OCI-LY7 (cell line): ENCODE data around the gene MTCL1. TPM values are rescaled to one million over a fixed set of nuclear protein-coding genes. Genes with fewer than 3 reads are reported as not detected.

Source experiments
- BruUV-seq: library from RNA; stranded (reverse); fragments of 400-500 nt; replicated peaks from 2 replicates; lab custom pipeline; 2021; lab: Mats Ljungman, UMichigan
- CTCF ChIA-PET: fragments of 300-600 bp; sonication (Branson Sonifier 250); formaldehyde crosslinking; loops from one replicate; lab custom pipeline; 2022; ENCODE audit warnings: antibody characterized with exemption; ENCODE audit not compliant: unreplicated experiment; lab: Charles Lee
- POLR2A ChIA-PET: fragments of 300-600 bp; sonication (Branson Sonifier 250); formaldehyde crosslinking; loops from one replicate; lab custom pipeline; 2022; ENCODE audit warnings: antibody characterized with exemption; lab: Charles Lee
- DNase-seq: peaks from one replicate; pipeline ENCODE4 v3.0.0-alpha.2; 2015; ENCODE audit warnings: low spot score
- H2AFZ ChIP-seq: fragments of 200-600 bp; sonication (generic), shearing (Covaris generic); 2 replicates; pipeline ENCODE4 v1.6.1; 2014; ENCODE audit warnings: mild to moderate bottlenecking, antibody characterized with exemption, low read length, moderate library complexity
- H3K27ac ChIP-seq: fragments of 200-600 bp; sonication (generic); 2 replicates; pipeline ENCODE4 v1.5.1; 2014; ENCODE audit warnings: mixed run types, low read depth, mild to moderate bottlenecking, moderate library complexity, low read length, inconsistent platforms; ENCODE audit not compliant: poor library complexity, severe bottlenecking
- H3K36me3 ChIP-seq: fragments of 200-600 bp; sonication (generic); 2 replicates; pipeline ENCODE4 v1.6.1; 2014; ENCODE audit warnings: mild to moderate bottlenecking, antibody characterized with exemption, low read length, moderate library complexity, mixed read lengths; ENCODE audit not compliant: insufficient read depth
- H3K4me1 ChIP-seq: fragments of 200-600 bp; sonication (generic); 2 replicates; pipeline ENCODE4 v1.5.1; 2014; ENCODE audit warnings: mild to moderate bottlenecking, low read length; ENCODE audit not compliant: insufficient read depth, poor library complexity, severe bottlenecking
- H3K4me2 ChIP-seq: fragments of 200-600 bp; sonication (generic); 2 replicates; pipeline ENCODE4 v1.6.1; 2014; ENCODE audit warnings: mild to moderate bottlenecking, low read length
- H3K4me3 ChIP-seq: fragments of 200-600 bp; sonication (generic); 2 replicates; pipeline ENCODE4 v1.5.1; 2014; ENCODE audit warnings: mild to moderate bottlenecking, low read depth, low read length; ENCODE audit not compliant: poor library complexity, severe bottlenecking
- H3K79me2 ChIP-seq: fragments of 200-600 bp; sonication (generic); 2 replicates; pipeline ENCODE4 v1.6.1; 2016; ENCODE audit warnings: low read depth, mild to moderate bottlenecking, low read length, moderate library complexity, mixed read lengths; ENCODE audit not compliant: insufficient read depth
- H3K9me2 ChIP-seq: fragments of 200-600 bp; sonication (generic); 2 replicates; pipeline ENCODE4 v1.6.1; 2016; ENCODE audit warnings: mild to moderate bottlenecking, low read length, mixed read lengths; ENCODE audit not compliant: insufficient read depth
- H3K9me3 ChIP-seq: fragments of 200-600 bp; sonication (generic); 2 replicates; pipeline ENCODE4 v1.6.1; 2014; ENCODE audit warnings: mild to moderate bottlenecking, mixed run types, low read length, mixed read lengths
- H4K20me1 ChIP-seq: fragments of 200-600 bp; sonication (generic); 2 replicates; pipeline ENCODE4 v1.6.1; 2014; ENCODE audit warnings: mild to moderate bottlenecking, antibody characterized with exemption, low read length, moderate library complexity, mixed read lengths; ENCODE audit not compliant: insufficient read depth
- EZH2phosphoT487 ChIP-seq: fragments of 200-600 bp; sonication (generic); IDR thresholded peaks from 2 replicates; pipeline ENCODE4 v1.6.1; 2018; ENCODE audit warnings: low read depth, borderline replicate concordance, mild to moderate bottlenecking, mixed run types, antibody characterized with exemption, low read length, moderate library complexity, mixed read lengths
- intact Hi-C: fragments of 100-400 bp; cut with micrococcal nuclease; formaldehyde crosslinking; loops from one replicate; pipeline ENCODE4 v1.10.0; 2022; ENCODE audit not compliant: unreplicated experiment
- total RNA-seq, 2 experiments: library from RNA; depleted of rRNA in 1 of 2; stranded (reverse); fragments of >200 nt in 1 of 2; shearing (Covaris generic) in 1 of 2; gene quantifications; 2 replicates each; pipeline ENCODE4 v1.2.3, GENCODE V29; 2014 to 2022
- TF ChIP-seq, protein P1 (sequence below): fragments of 200-600 bp; sonication (generic); conservative IDR thresholded peaks from 2 replicates; pipeline ENCODE4 v1.5.1; 2014; ENCODE audit warnings: mild to moderate bottlenecking, antibody characterized with exemption, low read length, moderate library complexity, mixed read lengths

MTCL1 gene
- total RNA-seq, 2 experiments from 2014 or later, result 96.8 to 159 TPM

DNA sequence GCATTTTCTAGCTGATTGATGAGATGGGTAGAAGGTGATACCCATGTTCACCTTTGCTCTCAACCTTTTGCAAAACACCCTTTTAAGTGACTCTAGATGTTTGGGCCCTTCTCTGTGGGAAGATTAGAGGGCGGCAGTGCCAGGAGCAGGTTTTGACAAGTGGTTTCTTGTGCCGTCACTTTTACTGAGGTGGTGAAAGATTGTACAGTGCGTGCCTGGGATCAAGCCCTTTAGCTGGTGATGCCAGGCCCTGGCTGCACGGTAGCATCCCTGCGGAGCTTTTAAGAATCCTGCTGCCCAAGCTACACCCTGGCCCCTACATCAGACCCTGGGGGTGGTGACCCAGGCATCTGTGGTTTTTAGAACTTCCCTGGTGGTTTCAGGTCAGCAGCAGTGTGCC is 29.1 kb downstream of the MTCL1 start:
- Histone ChIP-seq H3K36me3 (peaks cover 95% of the 10 kb centered on the region), H3K9me3 (peaks cover 4% of the 10 kb centered on the region; the same call in 1 of the 2 replicates), H3K27ac (no peak overlapping the region), H3K9me2 (no peaks in the 10 kb centered on the region), H2AFZ (no peak overlapping the region), H3K4me1 (peaks cover 5% of the 10 kb centered on the region), H3K4me2 (no peak overlapping the region), H3K79me2 (peaks cover 17% of the 10 kb centered on the region), H4K20me1 (no peaks in the 10 kb centered on the region), H3K4me3 (no peak overlapping the region)
- no peak for DNase-seq
- BruUV-seq, result no TSS peak
- POLR2A ChIA-PET, result no interaction called here
- CTCF ChIA-PET, result no interaction called here
- TF ChIP-seq, protein P1, sequence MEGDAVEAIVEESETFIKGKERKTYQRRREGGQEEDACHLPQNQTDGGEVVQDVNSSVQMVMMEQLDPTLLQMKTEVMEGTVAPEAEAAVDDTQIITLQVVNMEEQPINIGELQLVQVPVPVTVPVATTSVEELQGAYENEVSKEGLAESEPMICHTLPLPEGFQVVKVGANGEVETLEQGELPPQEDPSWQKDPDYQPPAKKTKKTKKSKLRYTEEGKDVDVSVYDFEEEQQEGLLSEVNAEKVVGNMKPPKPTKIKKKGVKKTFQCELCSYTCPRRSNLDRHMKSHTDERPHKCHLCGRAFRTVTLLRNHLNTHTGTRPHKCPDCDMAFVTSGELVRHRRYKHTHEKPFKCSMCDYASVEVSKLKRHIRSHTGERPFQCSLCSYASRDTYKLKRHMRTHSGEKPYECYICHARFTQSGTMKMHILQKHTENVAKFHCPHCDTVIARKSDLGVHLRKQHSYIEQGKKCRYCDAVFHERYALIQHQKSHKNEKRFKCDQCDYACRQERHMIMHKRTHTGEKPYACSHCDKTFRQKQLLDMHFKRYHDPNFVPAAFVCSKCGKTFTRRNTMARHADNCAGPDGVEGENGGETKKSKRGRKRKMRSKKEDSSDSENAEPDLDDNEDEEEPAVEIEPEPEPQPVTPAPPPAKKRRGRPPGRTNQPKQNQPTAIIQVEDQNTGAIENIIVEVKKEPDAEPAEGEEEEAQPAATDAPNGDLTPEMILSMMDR, result no peak
- no peak for TF ChIP-seq EZH2phosphoT487
- intact Hi-C loops, result no loop called here

DNA sequence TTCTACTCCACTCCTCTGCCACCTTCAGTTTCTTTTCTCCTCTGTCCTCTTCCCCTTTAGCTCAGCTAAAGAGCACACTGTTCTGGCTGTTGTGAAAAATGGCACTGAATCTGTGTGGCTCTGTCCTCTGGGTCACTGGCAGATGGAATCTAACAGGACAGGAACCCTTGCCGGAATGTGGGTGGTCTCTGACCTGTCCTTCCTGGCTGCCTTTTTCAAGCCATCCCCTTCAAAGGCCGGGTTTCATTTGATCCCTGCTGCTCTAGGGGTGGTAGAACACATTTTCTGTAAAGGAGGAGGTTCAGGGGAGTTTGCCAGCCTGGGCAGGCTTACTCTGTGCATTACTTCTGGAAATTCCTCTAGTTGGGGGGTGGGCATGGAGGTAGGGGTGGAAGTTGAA is 29.9 kb downstream of the MTCL1 start:
- Histone ChIP-seq H3K27ac (no peak overlapping the region), H3K4me2 (no peak overlapping the region), H3K4me3 (no peak overlapping the region), H3K9me3 (peaks cover 9% of the 10 kb centered on the region; the same call in 1 of the 2 replicates), H3K9me2 (no peaks in the 10 kb centered on the region), H3K79me2 (peaks cover 14% of the 10 kb centered on the region), H2AFZ (no peak overlapping the region), H3K36me3 (peaks cover 96% of the 10 kb centered on the region), H4K20me1 (no peaks in the 10 kb centered on the region), H3K4me1 (peaks cover 10% of the 10 kb centered on the region)
- CTCF ChIA-PET, result no interaction called here
- intact Hi-C loops, result no loop called here
- POLR2A ChIA-PET, result interaction anchor here (0.6 to 1.3 kb wide), 2 partner anchors 28 to 964 kb away, joined by 5 read pairs; no protein-coding TSS in a partner anchor
- no peak for DNase-seq
- no peak for TF ChIP-seq EZH2phosphoT487
- TF ChIP-seq, protein P1, result no peak
- no TSS peak for BruUV-seq

DNA sequence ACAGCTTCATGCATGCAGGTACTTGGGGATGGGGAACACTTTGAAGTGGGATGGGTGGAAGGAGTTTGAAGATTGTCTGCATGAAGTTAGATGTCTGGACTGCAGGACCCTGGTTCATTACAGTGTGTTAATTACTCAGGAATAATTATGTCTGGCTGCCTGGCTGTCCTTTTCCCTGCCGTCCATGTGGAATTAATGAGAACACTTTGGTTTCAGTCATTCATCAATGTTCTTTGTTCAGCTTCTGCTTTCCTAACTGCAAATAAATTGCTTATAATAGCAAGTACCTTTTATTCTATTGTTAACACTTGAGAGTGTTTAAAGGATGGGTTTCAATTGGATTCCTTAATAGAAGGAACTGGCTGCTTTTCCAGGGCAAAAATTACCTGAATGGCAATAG is 35.8 kb downstream of the MTCL1 start:
- ChIA-PET POLR2A (interaction anchor here (0.6 to 5.5 kb wide), 4 partner anchors 10 to 40 kb away, joined by 4 to 53 read pairs (median 4); no protein-coding TSS in a partner anchor), CTCF (no interaction called here)
- H3K9me2 ChIP-seq, result no peaks in the 10 kb centered on the region
- peaks cover 58% of the 10 kb centered on the region for H3K4me1 ChIP-seq
- H3K27ac ChIP-seq, result peak overlapping the region; percentile 99
- no peak for DNase-seq
- H3K9me3 ChIP-seq, result peaks cover 37% of the 10 kb centered on the region
- TF ChIP-seq, protein P1, result no peak
- no peak for TF ChIP-seq EZH2phosphoT487
- no peaks in the 10 kb centered on the region for H4K20me1 ChIP-seq
- H3K79me2 ChIP-seq, result peaks cover 32% of the 10 kb centered on the region; the same call in 1 of the 2 replicates
- BruUV-seq, result no TSS peak
- no peak overlapping the region for H3K4me2 ChIP-seq
- H3K4me3 ChIP-seq, result no peak overlapping the region
- intact Hi-C loops, result loop anchor here (10.0 kb wide), 1 partner anchor 324 kb away; no protein-coding TSS in a partner anchor
- H2AFZ ChIP-seq, result no peak overlapping the region
- H3K36me3 ChIP-seq, result peaks cover 75% of the 10 kb centered on the region
